SKM-1 (cell line): ENCODE results near the gene DLX4.

Experiments
- DNase-seq: peaks from one replicate; lab custom pipeline; 2025; ENCODE audit not compliant: unreplicated experiment; lab: John Stamatoyannopoulos, UW

DLX4 gene

DNA sequence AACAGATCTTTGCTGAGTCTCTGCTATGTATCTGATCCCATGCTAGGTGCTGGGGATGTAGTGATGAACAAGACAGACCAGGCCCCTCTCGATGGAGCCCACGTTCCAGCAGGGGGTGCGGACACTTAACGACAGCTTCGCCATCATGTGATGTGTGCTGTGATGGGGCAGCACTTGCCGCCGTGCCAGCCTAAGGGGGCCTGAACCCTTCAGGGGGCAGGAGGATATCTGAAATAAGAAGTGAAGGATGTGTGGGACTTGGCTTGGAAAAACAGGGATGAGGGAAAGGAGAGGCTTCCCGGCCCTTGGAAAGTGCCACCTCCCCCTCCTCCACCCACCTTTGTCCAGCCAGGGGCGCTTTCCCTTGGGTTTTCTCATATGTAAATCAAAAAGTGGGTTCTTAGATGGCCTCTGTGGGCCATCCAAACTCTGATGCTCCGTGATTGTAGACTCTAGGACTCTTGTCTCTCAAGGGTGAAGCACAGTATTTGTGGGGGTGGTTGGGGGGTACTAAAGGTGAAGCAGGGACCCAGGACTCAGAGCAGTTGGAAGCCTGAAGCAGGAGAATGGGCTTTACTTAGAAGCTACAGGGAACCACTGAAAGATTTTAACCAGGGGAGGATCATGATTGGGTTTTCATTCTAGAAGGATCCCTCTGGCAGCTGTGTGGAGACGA, 30.0 kb downstream of the DLX4 start:
- DNase-seq, result no peak

DNA sequence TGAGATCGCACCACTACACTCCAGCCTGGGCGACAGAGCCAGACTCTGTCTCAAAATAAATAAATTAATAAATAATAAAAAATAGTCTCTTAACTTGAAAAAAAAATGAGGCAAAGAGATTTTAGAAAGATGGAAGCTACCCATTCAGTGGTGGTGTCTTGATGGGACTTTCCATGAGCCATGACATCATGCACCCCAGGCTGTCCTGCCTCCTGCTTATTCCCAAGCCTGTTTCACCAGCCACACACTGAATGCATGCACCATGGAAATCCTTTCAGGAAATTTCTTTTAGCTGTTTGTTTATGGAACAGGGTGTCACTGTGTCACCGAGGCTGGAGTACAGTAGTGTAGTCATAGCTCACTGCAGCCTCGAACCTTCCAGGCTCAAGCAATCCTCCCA, 34.9 kb downstream of the DLX4 start:
- no peak for DNase-seq

DNA sequence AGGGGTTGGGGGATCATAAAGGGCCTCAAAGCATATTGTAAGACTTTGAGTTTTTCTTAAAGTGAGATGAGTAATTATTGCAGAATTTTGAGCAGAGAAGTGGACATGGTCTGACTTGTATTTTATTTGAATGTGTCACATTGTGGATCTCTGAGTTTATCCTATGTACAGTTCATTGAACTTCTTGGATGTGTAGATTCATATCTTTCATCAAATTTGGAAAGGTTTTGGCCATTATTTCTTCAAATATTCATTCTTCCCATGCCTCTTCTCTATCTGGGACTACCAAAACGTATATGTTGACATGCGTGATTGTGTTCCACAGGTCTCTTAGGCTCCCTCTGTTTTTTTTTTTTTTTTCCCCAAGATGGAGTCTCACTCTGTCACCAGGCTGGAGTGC, 40.3 kb downstream of the DLX4 start:
- no peak for DNase-seq

DNA sequence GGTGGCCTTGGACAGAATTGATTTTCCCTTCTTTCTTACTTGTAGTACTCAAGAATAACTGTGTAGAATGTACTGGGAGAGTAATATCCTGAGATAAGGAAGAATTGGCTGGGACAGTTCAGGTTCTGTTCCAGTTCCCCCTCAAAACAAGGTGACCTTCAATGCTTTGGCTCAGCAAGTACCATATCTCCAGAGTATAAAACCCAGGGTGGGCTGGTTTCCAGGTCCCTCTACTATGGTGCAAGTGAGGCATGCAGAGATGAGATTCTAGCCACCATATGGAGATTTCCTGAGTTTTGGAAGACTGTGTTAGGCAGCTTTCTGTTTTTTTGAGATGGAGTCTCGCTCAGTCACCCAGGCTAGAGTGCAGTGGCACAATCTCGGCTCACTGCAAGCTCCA, 44.1 kb downstream of the DLX4 start:
- DNase-seq, result no peak

DNA sequence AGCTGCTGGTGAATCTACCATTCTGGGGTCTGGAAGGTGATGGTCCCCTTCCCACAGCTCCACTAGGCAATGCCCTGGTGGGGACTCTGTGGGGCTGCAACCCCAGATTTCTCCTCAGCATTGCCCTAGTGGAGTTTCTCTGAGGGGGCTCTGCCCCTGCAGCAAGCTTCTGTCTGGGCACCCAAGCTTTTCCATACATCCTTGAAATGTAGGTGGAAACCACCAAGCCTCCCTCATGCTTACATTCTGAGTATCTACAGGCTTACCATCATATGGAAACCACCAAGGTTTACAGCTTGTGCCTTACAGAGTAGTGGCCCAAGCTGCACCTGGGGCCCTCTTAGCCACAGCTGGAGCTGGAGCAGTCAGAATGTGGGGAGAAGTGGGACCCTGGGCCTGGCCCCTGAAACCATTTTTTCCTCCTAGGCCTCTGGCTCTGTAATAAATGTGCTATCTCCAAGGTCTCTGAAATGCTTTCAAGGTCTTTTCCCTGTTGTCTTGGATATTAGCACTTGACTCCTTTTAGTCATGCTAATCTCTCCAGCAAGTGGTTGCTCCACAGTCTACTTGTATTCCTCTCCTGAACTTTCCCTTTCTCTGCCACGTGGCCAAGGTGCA, 45.6 kb downstream of the DLX4 start:
- DNase-seq, result no peak

DNA sequence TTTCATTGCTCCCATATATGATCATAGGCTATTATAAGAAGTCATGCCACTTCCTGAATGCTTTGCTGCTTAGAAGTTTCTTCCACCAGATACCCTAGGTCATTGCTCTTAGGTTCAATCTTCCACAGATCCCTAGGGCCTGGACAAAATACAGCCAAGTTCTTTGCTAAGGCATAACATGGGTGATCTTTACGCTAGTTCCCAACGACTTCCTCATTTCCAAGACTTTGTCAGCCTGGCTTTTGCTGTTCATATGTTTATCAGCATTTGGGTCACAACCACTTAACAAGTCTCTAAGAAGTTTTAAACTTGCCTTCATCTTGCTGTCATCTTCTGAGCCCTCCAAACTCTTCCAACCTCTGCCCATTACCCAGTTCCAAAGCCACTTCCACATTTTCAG, 46.2 kb downstream of the DLX4 start:
- DNase-seq, result no peak

DNA sequence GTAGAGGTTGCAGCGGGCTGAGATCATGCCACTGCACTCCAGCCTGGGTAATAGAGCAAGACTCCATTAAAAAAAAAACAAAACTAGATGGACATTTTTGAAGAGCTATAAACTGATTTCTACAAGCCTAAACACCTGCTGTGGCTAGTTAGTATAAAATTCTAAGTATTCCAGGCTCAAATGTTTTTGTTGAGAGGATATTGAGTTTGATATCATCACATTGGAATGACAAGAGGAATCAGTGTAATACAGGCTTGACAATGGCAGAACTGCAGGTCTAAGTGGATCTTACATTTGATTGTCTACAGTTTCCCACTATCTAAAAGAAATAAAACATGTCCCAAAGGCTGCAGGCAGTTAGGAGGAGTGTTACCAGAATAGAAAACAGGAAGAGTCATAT, 49.9 kb downstream of the DLX4 start:
- no peak for DNase-seq

DNA sequence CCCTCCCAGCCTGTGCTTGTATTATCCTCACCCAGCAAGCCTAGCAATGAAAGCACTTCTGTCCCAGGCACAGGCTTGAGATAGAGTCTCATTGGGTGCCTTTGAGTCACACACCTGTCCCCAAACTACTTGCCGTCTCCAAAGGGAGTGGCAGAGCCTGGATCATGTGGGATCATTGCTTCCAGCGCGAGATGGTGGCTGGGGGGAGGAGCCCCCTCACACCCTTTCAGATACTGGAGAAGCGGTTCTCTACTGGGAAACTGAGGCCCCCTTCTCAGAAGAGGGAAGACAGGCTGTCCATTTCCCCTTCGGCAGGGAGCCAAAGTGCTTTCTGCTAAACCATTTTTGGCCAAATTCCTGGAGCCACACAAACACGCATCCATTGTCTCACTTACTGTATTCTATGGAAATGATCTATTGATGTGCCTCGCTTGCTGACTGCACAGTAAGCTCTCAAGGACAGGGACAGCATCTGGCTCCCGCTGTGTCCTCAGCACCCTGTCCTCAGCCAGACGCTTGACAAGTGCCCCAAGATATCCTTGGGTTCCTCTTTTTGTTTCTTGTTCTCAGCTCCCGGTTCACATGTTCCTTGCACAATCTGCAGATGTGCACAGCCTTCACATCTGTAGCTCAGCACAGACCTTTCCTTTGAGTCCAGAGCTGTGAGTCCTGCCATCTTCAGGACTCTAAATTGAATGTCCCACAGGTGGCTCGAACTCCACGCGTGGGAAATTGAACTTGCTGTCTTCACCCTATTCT, 52.0 kb downstream of the DLX4 start:
- DNase-seq, result peak; percentile 65

DNA sequence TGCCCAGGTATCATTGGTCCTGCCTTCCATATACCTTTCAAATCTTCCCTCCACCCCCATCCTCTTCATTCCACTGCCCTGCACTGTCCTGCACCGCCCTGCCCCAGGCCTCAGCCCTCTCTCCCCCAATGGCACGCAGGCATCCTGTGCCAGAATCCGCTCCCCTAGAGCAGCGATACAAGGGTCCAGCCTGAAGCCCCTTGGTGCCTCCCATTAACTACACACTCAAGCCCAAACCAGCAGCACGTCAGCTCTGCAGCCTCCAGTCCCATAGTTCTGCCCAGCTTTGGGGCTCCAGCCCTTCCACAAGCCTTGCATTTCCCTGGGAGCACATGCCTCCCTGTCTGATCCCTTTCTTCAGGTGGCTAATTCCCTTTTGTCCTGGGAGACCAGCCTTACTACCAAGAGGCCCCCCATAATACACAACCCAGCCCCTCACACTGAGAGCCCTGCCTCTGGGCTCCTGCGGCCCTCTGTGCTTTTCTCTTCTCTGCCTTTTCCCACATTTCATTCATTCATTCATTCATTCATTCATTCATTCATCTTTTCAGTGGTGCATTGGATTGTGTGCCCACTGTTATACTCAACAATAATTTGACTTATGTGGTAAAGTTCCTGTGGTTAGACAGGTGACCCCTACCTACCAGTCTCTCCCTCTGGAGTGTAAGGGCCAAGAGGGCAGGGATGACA, 52.8 kb downstream of the DLX4 start:
- DNase-seq, result no peak

DNA sequence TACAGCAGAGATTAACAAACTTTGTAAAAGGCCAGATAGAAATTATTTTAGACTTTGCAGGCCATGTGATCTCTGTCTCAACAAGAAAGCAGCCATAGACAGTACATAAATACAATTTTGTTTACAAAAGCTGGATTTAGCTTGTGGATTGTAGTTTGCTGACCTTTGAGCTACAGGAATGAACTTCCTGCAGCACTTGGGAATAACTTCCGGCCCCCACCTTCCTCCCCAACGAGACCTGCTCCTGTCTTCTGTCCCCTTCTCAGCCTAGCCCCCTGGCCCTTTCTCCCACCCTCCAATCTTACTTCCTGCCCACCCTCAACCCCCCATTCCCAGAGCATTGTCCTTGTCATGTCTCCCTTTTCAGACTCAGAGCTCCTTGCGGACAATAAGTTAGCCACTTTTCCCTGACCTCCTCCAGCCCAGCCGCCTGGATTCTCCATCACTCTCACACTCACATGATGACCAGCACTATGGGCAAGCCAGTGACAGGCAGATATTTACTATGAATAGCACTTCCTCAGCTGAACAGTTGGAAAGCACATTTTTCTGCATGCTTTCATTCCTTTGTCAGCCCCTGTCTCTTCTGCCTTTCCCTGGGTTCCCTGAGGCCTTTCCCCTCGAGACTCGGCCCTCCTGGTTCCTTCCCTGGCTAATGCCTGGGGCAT, 53.6 kb downstream of the DLX4 start:
- DNase-seq, result no peak

DNA sequence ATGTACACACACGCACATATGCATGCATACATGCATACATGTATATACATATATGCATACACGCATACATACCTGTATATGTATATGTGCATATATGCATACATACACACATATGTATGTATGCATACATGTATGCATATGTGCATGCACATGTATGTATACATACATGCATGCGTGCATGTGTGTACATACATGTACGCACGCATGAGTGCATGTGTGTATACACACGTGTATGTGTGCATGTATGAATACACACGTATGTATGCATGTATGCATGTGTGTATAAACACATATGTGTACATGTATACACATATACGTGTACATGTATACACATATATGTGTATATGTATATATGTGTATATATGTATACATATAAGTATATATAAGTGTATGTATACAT, 54.5 kb downstream of the DLX4 start:
- no peak for DNase-seq
